B cell (primary cell): ENCODE data around the gene UNC5B. TPM values are rescaled to one million over a fixed set of nuclear protein-coding genes. Genes with fewer than 3 reads are reported as not detected.

ENCODE experiments used
- ATAC-seq: fragments of 200-7000 bp; cut with Tn5 transposase; one replicate; pipeline ENCODE4 v1.10.0; 2021; ENCODE audit warnings: low read depth, mild to moderate bottlenecking, moderate number of reproducible peaks, moderate library complexity
- CTCF ChIA-PET: fragments of 350-600 bp; sonication (Branson Sonifier 250); formaldehyde crosslinking; loops from one replicate; lab custom pipeline; 2021; ENCODE audit warnings: antibody characterized with exemption, inconsistent platforms; lab: Charles Lee
- POLR2A ChIA-PET: fragments of 350-600 bp; sonication (Branson Sonifier 250); formaldehyde crosslinking; loops from one replicate; lab custom pipeline; 2021; ENCODE audit warnings: antibody characterized with exemption; lab: Charles Lee
- DNase-seq: peaks from one replicate; pipeline ENCODE4 v3.0.0; 2013
- H2AFZ ChIP-seq: 2 replicates; pipeline ENCODE4 v1.6.1; 2012; ENCODE audit warnings: mild to moderate bottlenecking, low read depth, low read length; ENCODE audit not compliant: insufficient read depth, poor library complexity, severe bottlenecking
- H3K27ac ChIP-seq, 2 donors: 1 replicate in 1 of 2; 2 replicates in 1 of 2; pipeline ENCODE4 v1.5.1; 2012 to 2013; ENCODE audit warnings: low read length in 2 of 2, mild to moderate bottlenecking in 2 of 2, moderate library complexity in 1 of 2
- H3K27me3 ChIP-seq, 4 experiments: fragments of 200-600 bp in 1 of 4; sonication (generic) in 1 of 4; replicated peaks in 1 of 4; 1 replicate in 2 of 4; 2 replicates in 2 of 4; pipeline versions ENCODE4 v1.6.1 to v1.7.0; 2013 to 2016; ENCODE audit warnings: low read length in 3 of 4, mild to moderate bottlenecking in 2 of 4, mixed read lengths in 1 of 4, moderate library complexity in 1 of 4; ENCODE audit not compliant: insufficient read depth in 4 of 4, control insufficient read depth in 3 of 4; ENCODE audit errors: control extremely low read depth in 1 of 4
- H3K36me3 ChIP-seq, 2 experiments: replicated peaks in 1 of 2; 1 replicate in 1 of 2; 2 replicates in 1 of 2; pipeline versions ENCODE4 v1.6.1 to v1.7.1; 2013; ENCODE audit warnings: low read length in 1 of 2; ENCODE audit not compliant: insufficient read depth in 2 of 2, control insufficient read depth in 1 of 2; ENCODE audit errors: control extremely low read depth in 1 of 2, extremely low read depth in 1 of 2
- H3K4me1 ChIP-seq, 2 donors: fragments of 200-600 bp in 1 of 2; sonication (generic) in 1 of 2; 1 replicate in 1 of 2; 2 replicates in 1 of 2; pipeline versions ENCODE4 v1.5.1 to v1.6.1; 2013 to 2017; ENCODE audit warnings: low read length in 2 of 2; ENCODE audit not compliant: control insufficient read depth in 2 of 2, insufficient read depth in 2 of 2
- H3K4me2 ChIP-seq: replicated peaks from 2 replicates; pipeline ENCODE3; 2012; ENCODE audit warnings: mild to moderate bottlenecking, low read depth, low read length; ENCODE audit not compliant: poor library complexity, severe bottlenecking
- H3K4me3 ChIP-seq, 5 experiments: fragments of 200-600 bp in 1 of 5; sonication (generic) in 1 of 5; 1 replicate in 3 of 5; 2 replicates in 2 of 5; pipeline versions ENCODE4 v1.5.1 to v1.7.0; 2011 to 2016; ENCODE audit warnings: low read length in 4 of 5, mild to moderate bottlenecking in 4 of 5, low read depth in 2 of 5, control low read depth in 1 of 5, moderate library complexity in 1 of 5; ENCODE audit not compliant: insufficient read depth in 1 of 5; ENCODE audit errors: control extremely low read depth in 1 of 5, extremely low read depth in 1 of 5
- H3K79me2 ChIP-seq: fragments of 200-600 bp; sonication (generic); one replicate; pipeline ENCODE4 v1.6.0; 2016; ENCODE audit warnings: low read length; ENCODE audit not compliant: control insufficient read depth, insufficient read depth
- H3K9ac ChIP-seq: fragments of 200-600 bp; sonication (generic); 2 replicates; pipeline ENCODE4 v1.6.1; 2017; ENCODE audit warnings: mild to moderate bottlenecking, low read length, moderate library complexity
- H3K9me3 ChIP-seq, 3 donors: one replicate each; pipeline versions ENCODE4 v1.6.1 to v1.7.1; 2013; ENCODE audit warnings: low read length in 2 of 3; ENCODE audit not compliant: control insufficient read depth in 2 of 3, insufficient read depth in 1 of 3; ENCODE audit errors: control extremely low read depth in 1 of 3
- H4K20me1 ChIP-seq: 2 replicates; pipeline ENCODE4 v1.6.0; 2012; ENCODE audit warnings: mild to moderate bottlenecking, low read length; ENCODE audit not compliant: insufficient read depth, control insufficient read depth, poor library complexity, severe bottlenecking
- H3K27ac Mint-ChIP-seq: one replicate; pipeline ENCODE4 v1.8.0; 2021; ENCODE audit warnings: mixed read lengths
- H3K27me3 Mint-ChIP-seq: one replicate; pipeline ENCODE4 v1.8.0; 2021; ENCODE audit warnings: mixed read lengths
- H3K4me1 Mint-ChIP-seq: one replicate; pipeline ENCODE4 v1.8.0; 2021; ENCODE audit warnings: mixed read lengths
- H3K4me3 Mint-ChIP-seq: one replicate; pipeline ENCODE4 v1.8.0; 2021; ENCODE audit warnings: mixed read lengths
- H3K9me3 Mint-ChIP-seq: one replicate; pipeline ENCODE4 v1.8.0; 2022; ENCODE audit warnings: mixed read lengths; ENCODE audit not compliant: insufficient read depth
- EZH2 ChIP-seq: IDR thresholded peaks from 2 replicates; pipeline ENCODE4 v1.6.1; 2012; ENCODE audit warnings: borderline replicate concordance, low read depth, mild to moderate bottlenecking, moderate library complexity, low read length; ENCODE audit not compliant: insufficient read depth, poor library complexity, severe bottlenecking
- WGBS: methylation state at CpG from one replicate; pipeline ENCODE4 v1.1.5; 2013; ENCODE audit warnings: missing lambda C conversion rate; ENCODE audit not compliant: insufficient coverage; 5-methylcytosine and 5-hydroxymethylcytosine counted together
- intact Hi-C: fragments of 100-400 bp; cut with micrococcal nuclease; formaldehyde crosslinking; loops from one replicate; pipeline ENCODE4 v1.10.0; 2022
- polyA plus RNA-seq: library from polyadenylated mRNA; depleted of rRNA; stranded (reverse); fragments of >200 nt; gene quantifications from 2 replicates; pipeline ENCODE4 v1.2.3, GENCODE V29; 2012
- total RNA-seq, 2 donors: library from RNA; stranded (reverse); fragments of 120-200 nt in 1 of 2; gene quantifications; 1 replicate in 1 of 2; 2 replicates in 1 of 2; pipeline versions ENCODE4 v1.2.3 to v1.2.4, GENCODE V29; 2013 to 2022
- TF ChIP-seq, protein P1 (sequence below): fragments of 200-600 bp; IDR thresholded peaks from one replicate; pipeline ENCODE4 v1.8.0; 2022; ENCODE audit warnings: antibody characterized with exemption, mild to moderate bottlenecking

The UNC5B gene
- total and polyA plus RNA-seq, 2 donors (not counting 1 experiment from before 2014, with no cell fraction given), result not detected

- H3K27me3 ChIP-seq, result no peaks in the 10 kb centered on the region
- no peak for TF ChIP-seq EZH2
- TF ChIP-seq, protein P1, sequence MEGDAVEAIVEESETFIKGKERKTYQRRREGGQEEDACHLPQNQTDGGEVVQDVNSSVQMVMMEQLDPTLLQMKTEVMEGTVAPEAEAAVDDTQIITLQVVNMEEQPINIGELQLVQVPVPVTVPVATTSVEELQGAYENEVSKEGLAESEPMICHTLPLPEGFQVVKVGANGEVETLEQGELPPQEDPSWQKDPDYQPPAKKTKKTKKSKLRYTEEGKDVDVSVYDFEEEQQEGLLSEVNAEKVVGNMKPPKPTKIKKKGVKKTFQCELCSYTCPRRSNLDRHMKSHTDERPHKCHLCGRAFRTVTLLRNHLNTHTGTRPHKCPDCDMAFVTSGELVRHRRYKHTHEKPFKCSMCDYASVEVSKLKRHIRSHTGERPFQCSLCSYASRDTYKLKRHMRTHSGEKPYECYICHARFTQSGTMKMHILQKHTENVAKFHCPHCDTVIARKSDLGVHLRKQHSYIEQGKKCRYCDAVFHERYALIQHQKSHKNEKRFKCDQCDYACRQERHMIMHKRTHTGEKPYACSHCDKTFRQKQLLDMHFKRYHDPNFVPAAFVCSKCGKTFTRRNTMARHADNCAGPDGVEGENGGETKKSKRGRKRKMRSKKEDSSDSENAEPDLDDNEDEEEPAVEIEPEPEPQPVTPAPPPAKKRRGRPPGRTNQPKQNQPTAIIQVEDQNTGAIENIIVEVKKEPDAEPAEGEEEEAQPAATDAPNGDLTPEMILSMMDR, result no peak
- no peaks in the 10 kb centered on the region for H3K27me3 Mint-ChIP-seq
- 85% methylated on average over 16 of the region's 19 CpGs for WGBS
- H3K4me3 Mint-ChIP-seq, result no peak overlapping the region
- ATAC-seq (no peak), DNase-seq (no peak)
- no peak overlapping the region for H3K27ac ChIP-seq
- no peaks in the 10 kb centered on the region for H3K4me1 ChIP-seq
- CTCF ChIA-PET, result no interaction called here
- H3K9ac ChIP-seq, result no peak overlapping the region
- no peaks in the 10 kb centered on the region for H4K20me1 ChIP-seq
- no peaks in the 10 kb centered on the region for H3K9me3 Mint-ChIP-seq
- H3K27ac Mint-ChIP-seq, result no peak overlapping the region
- no peak overlapping the region for H3K4me3 ChIP-seq
- H3K4me1 Mint-ChIP-seq, result no peaks in the 10 kb centered on the region
- POLR2A ChIA-PET, result no interaction called here
- no peaks in the 10 kb centered on the region for H3K79me2 ChIP-seq
- H2AFZ ChIP-seq, result no peak overlapping the region
- H3K4me2 ChIP-seq, result no peak overlapping the region
- intact Hi-C loops, result no loop called here
- H3K36me3 ChIP-seq, result no peaks in the 10 kb centered on the region
- H3K9me3 ChIP-seq, result peaks cover 0 to 5% (median 0%) of the 10 kb centered on the region in 3 donors
Measured at GRCh38 chr10:71278691-71279588, 66.6 kb downstream of the UNC5B start.

- Mint-ChIP-seq H3K4me3 (no peak overlapping the region), H3K9me3 (no peaks in the 10 kb centered on the region), H3K4me1 (no peaks in the 10 kb centered on the region), H3K27me3 (no peaks in the 10 kb centered on the region), H3K27ac (no peak overlapping the region)
- no peak overlapping the region for H3K9ac ChIP-seq
- ATAC-seq (no peak), DNase-seq (no peak)
- no peaks in the 10 kb centered on the region for H3K79me2 ChIP-seq
- H2AFZ ChIP-seq, result no peak overlapping the region
- no peaks in the 10 kb centered on the region for H4K20me1 ChIP-seq
- ChIA-PET CTCF (no interaction called here), POLR2A (no interaction called here)
- intact Hi-C loops, result no loop called here
- H3K4me3 ChIP-seq, result no peak overlapping the region
- TF ChIP-seq, protein P1, result no peak
- no peak for TF ChIP-seq EZH2
- whole genome bisulfite sequencing, result 87% methylated on average over 22 of the region's 22 CpGs
- H3K4me1 ChIP-seq, result no peaks in the 10 kb centered on the region
- H3K27ac ChIP-seq, result no peak overlapping the region
- no peaks in the 10 kb centered on the region for H3K36me3 ChIP-seq
- no peaks in the 10 kb centered on the region for H3K27me3 ChIP-seq
- H3K4me2 ChIP-seq, result no peak overlapping the region
- H3K9me3 ChIP-seq, result peaks cover 0 to 5% (median 0%) of the 10 kb centered on the region in 3 donors
Measured at GRCh38 chr10:71279590-71280170, 67.3 kb downstream of the UNC5B start.
